ENCODE measurements around the gene CFAP52. TPM values are rescaled to one million over a fixed set of nuclear protein-coding genes. Genes with fewer than 3 reads are reported as not detected.

CFAP52 gene
- total and polyA plus RNA-seq, 2 of the 8 experiments (the other 6 are each of a cell fraction or from before 2014, with no cell fraction given), result 0.11 TPM; not detected in 1

DNA sequence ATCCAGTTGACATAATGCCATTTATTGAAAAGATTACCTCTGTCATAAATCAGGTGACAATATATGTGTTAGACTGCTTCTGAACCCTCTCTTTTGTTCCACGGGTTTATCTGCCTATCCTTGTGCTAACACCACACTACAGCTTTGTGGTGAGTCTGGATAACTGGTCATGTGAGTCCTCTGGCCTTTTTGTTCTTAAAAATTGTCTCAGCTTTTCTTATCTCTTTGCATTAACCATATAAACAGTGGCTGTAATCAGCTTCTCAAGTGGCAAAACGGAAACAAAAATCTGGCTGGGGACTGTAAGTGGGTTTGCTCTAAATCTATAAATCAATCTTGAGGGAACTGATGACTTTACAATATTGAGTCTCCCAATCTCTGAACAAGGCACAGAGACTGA is 45.4 kb upstream of the CFAP52 start:
- no peak overlapping the region for H3K9ac ChIP-seq (replicated peaks in 1 of 4; ENCODE audit: extremely low read depth in 1 of 4, low read depth in 3 of 4, low read length in 3 of 4)
- H3K56ac ChIP-seq (replicated peaks; ENCODE audit: insufficient read length, low read depth, low read length), result no peak overlapping the region
- no peak overlapping the region for H3K23ac ChIP-seq (ENCODE audit: insufficient read length)
- no peak overlapping the region for H2BK5ac ChIP-seq (ENCODE audit: low read depth, low read length)
- CTCF ChIA-PET (ENCODE audit: partially characterized antibody), result interaction anchor here (0.6 to 2.1 kb wide), 5 partner anchors 9 to 94 kb away, joined by 3 to 10 read pairs (median 5); no protein-coding TSS in a partner anchor
- no peak overlapping the region for H3K27ac ChIP-seq (ENCODE audit: low read depth, low read length)
- no peak overlapping the region for H3K4me2 ChIP-seq (ENCODE audit: insufficient read depth in 1 of 2, low read depth in 2 of 2, low read length in 2 of 2)
- H4K20me1 ChIP-seq (replicated peaks in 1 of 2; ENCODE audit: control insufficient read depth in 1 of 2, insufficient read depth in 2 of 2, low read length in 2 of 2), result no peaks in the 10 kb centered on the region
- H3K4me1 ChIP-seq (replicated peaks in 1 of 4; ENCODE audit: control insufficient read depth in 3 of 4, insufficient read depth in 4 of 4, low read length in 3 of 4), result 0 out of 7 replicates have a peak, but pooled peaks cover 0 to 2% (median 0%) of the 10 kb centered on the region in 4 experiments
- H3K9me3 ChIP-seq (ENCODE audit: insufficient read depth in 2 of 2, low read depth in 1 of 2, low read length in 1 of 2), result no peaks in the 10 kb centered on the region
- POLR2A ChIA-PET (ENCODE audit: partially characterized antibody), result no interaction called here
- H3K36me3 ChIP-seq (ENCODE audit: control insufficient read depth in 2 of 4, insufficient read depth in 4 of 4, low read length in 3 of 4), result no peaks in the 10 kb centered on the region; a peak in 1 of 8 replicates
- H3K18ac ChIP-seq (ENCODE audit: extremely low read depth, low read length), result no peak overlapping the region
- no peak overlapping the region for H2BK120ac ChIP-seq (replicated peaks; ENCODE audit: low read depth, low read length)
- FAIRE-seq (no peak), DNase-seq (ENCODE audit: low read depth in 1 of 2, low spot score in 2 of 2) (no peak)
- no peak overlapping the region for H2BK12ac ChIP-seq (ENCODE audit: low read depth, low read length)
- H2BK20ac ChIP-seq (ENCODE audit: low read length), result no peak overlapping the region
- no peak overlapping the region for H2BK15ac ChIP-seq (ENCODE audit: low read length)
- no peaks in the 10 kb centered on the region for H3K23me2 ChIP-seq (ENCODE audit: low read depth, low read length)
- H2AK5ac ChIP-seq (ENCODE audit: low read depth, low read length), result no peak overlapping the region
- no peaks in the 10 kb centered on the region for H3K27me3 ChIP-seq (replicated peaks in 1 of 4; ENCODE audit: control insufficient read depth in 3 of 4, extremely low read depth in 1 of 4, insufficient read depth in 3 of 4, low read length in 3 of 4)
- H3K4me3 ChIP-seq (ENCODE audit: extremely low read depth in 1 of 4, insufficient read depth in 2 of 4, low read depth in 3 of 4, low read length in 4 of 4), result no peak overlapping the region
- H2AFZ ChIP-seq (ENCODE audit: low read length), result no peak overlapping the region
- no peak overlapping the region for H3K4ac ChIP-seq (replicated peaks; ENCODE audit: insufficient read length, low read depth, low read length)
- no peak overlapping the region for H4K8ac ChIP-seq (ENCODE audit: extremely low read depth, insufficient read depth, low read length)
- no peaks in the 10 kb centered on the region for H3K79me1 ChIP-seq (ENCODE audit: low read depth, low read length)
- H3K14ac ChIP-seq (ENCODE audit: insufficient read length), result no peak overlapping the region
- 88% methylated on average over 2 of the region's 2 CpGs; no CpG with 5 or more reads in 1 of the 2 experiments for WGBS, 2 experiments (ENCODE audit: extremely low coverage in 1 of 2, insufficient coverage in 1 of 2, insufficient read length in 1 of 2, insufficient replicate concordance in 2 of 2, low coverage in 1 of 2, low lambda C conversion rate in 2 of 2, missing lambda C conversion rate in 1 of 2)
- H3K79me2 ChIP-seq (ENCODE audit: control insufficient read depth in 1 of 2, insufficient read depth in 2 of 2, low read length in 2 of 2), result no peaks in the 10 kb centered on the region
- H4K91ac ChIP-seq (replicated peaks; ENCODE audit: insufficient read length, low read length), result no peak overlapping the region
- no peak overlapping the region for H4K5ac ChIP-seq (ENCODE audit: insufficient read length, low read depth, low read length)
- TF ChIP-seq GABPA (IDR thresholded peaks at IDR 0.05; ENCODE audit: borderline replicate concordance, insufficient read depth, low read length), result no peak
- TF ChIP-seq, protein P1, sequence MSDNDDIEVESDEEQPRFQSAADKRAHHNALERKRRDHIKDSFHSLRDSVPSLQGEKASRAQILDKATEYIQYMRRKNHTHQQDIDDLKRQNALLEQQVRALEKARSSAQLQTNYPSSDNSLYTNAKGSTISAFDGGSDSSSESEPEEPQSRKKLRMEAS (IDR thresholded peaks at IDR 0.05), result no peak
- no peak for TF ChIP-seq RNF2 (IDR thresholded peaks at IDR 0.05; ENCODE audit: borderline replicate concordance, low read depth, low read length, missing control alignments, poor library complexity, severe bottlenecking)
- no peak for TF ChIP-seq SP1 (IDR thresholded peaks at IDR 0.05; ENCODE audit: low read depth, low read length)
- TF ChIP-seq JUN (IDR thresholded peaks at IDR 0.05; ENCODE audit: low read depth, low read length), result no peak
- no peak for TF ChIP-seq CBX8 (IDR thresholded peaks at IDR 0.05; ENCODE audit: borderline replicate concordance, low read depth, low read length)
- no peak for TF ChIP-seq BACH1 (IDR thresholded peaks at IDR 0.05; ENCODE audit: low read length)
- no peak for TF ChIP-seq SIX5 (IDR thresholded peaks at IDR 0.05; ENCODE audit: low read depth, low read length)
- TF ChIP-seq SIN3A (conservative IDR thresholded peaks at IDR 0.05 in 1 of 2, IDR thresholded peaks at IDR 0.05 in 1 of 2; ENCODE audit: low read depth in 1 of 2, low read length in 2 of 2), result no peak
- no peak for TF ChIP-seq EZH2 (IDR thresholded peaks at IDR 0.05; ENCODE audit: low read depth, low read length, severe bottlenecking)
- TF ChIP-seq PHF8 (conservative IDR thresholded peaks at IDR 0.05; ENCODE audit: low read depth, low read length), result no peak

Measured in H1 (cell line).